ENCODE measurements around the gene MLXIPL.
"Not testable (repeated sequence)": the region's sequence is repeated elsewhere in the genome, so short reads cannot be mapped to it uniquely, and the experiment has no call there.

MLXIPL gene

DNA sequence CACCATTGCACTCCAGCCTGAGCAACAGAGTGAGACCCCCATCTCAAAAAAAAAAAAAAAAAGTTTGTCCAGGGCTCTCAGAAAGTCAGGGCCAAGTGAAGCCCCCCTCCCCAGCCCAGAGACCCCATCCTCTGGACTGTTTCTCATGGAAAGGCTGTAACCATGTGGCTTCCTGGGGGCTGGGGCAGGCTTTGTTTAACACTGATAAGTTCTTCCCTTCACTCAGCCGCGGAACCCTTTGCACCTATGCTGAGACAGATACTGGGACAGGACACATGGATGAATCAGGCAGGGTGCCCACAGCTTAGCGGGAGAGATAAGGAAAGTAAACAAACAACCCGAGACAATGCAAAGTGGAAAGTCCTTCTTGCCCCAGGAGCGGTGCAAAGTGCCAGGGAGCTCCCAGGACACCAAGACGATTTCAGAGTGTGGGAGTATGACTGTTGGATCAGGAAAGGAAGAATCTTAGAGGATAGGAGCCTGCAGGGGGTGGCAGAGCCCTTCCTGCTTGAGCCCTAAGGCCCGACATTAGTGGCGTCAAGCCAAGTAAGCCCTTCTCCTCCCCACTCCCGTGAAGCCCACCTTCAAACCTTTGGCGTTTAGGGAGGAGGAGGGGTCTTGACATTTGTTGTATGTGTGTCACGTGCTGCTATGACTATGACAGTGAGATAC is 11.6 kb downstream of the MLXIPL start:
- no peak for DNase-seq

- no peak for DNase-seq
Observed at GRCh38 chr7:73611017-73611555, 13.2 kb downstream of the MLXIPL start.

DNA sequence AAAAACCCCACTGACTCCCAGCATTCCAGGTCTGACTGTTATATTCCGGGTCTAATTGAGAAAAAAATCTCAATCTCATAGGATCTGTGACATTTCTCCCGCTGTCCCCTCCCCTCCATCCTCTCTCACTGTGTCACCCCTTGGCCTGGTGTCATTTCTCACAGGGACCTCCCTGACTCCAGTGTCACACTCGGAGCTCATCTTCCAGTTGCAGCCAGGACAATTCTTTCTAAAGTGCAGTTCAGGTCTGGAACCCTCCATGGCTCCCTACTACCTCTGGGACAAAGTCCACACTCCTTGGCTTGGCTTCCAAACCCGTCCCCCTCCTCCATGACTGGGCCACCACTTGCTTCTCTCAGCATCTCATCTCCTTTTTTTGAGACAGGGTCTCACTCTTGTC is 14.2 kb downstream of the MLXIPL start:
- no peak for DNase-seq

GRCh38 chr7:73607692-73607983 is 16.7 kb downstream of the MLXIPL start:
- DNase-seq: not testable (repeated sequence)

DNA sequence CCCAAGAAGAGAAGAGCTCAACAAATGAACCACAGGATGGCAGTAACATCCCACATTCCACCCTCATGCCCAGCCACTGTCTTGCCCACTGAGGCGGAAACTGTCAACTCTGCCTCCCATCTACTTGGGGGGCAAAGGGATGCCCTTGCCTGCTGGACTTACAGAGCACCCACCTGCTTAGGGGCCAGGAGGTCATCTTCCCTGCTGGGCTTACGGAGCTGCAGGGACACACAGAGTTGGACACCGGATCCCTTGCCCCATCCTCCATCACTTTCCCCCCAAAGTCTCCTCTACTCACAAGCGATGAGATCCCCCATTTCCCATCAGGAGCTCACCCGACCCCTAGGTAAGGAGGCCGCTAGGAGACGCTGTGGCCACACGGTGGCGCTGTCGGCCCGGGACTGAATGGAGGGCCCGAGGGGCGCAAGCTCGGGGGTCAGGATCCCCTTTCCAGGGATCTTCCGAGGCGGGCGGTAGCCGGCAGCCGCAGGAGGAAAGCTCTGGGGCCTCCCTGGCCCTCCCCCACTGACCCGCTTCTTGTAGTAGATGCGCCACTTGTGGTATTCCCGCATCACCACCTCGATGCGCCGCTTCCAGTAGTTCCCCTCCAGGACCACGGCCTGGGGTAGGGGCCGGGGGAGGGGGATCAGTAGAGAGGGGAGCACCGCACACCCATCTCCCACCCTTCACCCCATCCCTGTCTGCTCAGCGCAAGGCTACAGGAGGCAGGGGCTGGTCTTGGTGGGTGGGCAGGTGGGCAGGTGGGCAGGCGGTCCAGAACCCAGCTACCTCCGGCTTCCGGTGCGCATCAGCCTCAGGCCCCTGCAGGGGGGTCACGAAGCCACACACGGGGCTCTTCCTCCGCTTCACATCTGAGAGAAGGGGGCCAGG is 17.3 kb downstream of the MLXIPL start:
- no peak for DNase-seq

DNA sequence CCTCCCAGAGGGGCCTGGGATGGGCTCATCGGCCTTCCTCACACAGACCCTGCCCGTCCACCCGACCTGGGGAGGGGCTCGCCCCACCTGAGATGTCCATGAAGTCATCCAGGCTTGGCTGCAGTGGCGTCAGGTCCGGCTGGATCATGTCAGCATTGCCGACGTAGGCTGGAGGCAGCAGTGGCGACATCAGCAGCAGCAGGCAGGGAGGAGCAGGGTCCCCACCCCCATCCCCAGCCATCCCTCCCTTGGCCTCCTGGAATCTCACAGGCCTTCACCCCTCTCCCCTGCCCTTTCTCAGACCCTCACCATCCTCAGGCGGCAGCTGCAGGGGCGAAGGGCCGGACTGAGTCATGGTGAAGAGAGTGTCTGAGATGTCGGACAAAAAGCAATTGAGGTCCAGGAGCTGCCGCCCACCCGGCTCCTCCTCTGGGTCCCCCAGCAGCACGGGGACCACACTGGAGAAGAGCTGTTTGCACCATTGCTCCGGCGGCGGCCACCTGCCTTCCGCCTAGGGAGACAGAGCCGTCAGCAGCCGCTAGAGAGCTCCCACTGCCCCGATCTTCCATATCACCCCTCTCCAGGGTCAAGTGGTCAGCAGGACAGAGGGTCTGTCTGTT is 18.6 kb downstream of the MLXIPL start:
- no peak for DNase-seq

DNA sequence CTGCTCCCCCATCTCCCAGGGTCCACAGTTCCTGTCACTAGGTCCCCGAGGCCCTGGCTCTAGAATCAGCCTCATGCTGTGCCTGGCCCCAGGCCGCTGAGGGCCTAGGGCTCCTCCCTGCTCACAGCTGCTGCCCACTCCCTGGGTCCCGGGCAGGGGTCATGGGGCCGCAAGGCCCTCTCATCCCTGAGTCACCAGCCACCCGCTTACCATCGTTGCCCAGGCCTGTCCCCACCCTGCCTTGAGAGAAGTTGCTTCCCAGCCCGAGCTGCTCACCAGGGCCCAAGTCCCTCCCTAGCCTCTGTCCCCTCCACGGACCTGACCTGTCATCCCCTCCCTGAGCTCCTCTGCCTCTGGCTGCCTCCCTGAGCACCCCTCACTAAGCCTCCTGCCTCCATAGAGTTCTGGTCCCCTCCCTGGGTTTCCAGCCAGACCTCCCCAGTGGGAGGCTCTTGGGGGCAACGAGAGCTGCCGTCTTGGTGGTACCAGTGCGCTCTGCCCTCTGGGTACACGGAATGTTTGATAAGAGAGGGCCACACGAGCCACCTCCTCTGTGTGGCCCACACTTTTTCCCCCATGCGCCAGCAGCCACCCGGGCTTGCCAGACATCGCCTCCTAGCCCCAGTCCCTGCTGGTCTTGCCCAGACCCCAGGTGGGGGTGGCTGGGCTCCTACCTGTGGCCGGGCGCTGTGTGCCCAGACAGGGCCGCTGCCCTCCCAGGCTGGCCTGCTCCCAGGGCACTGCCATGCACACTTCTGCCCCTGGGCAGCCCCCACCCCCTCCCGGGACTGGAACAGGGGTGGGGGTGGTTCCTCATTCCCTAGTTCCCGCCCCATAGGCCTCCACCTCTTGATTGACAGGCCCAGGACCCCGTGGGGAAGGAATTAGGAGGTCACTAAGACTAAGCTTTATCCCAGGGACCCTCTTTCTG is 21.3 kb downstream of the MLXIPL start:
- no peak for DNase-seq

GRCh38 chr7:73599916-73600315 is 24.4 kb downstream of the MLXIPL start:
- DNase-seq: no peak

- no peak for DNase-seq
Observed at GRCh38 chr7:73599151-73599882, 25.0 kb downstream of the MLXIPL start.

GRCh38 chr7:73597978-73598782 is 26.1 kb downstream of the MLXIPL start:
- no peak for DNase-seq

GRCh38 chr7:73596191-73597065 is 27.9 kb downstream of the MLXIPL start:
- DNase-seq: no peak

GRCh38 chr7:73595358-73595757 is 29.0 kb downstream of the MLXIPL start:
- no peak for DNase-seq

DNA sequence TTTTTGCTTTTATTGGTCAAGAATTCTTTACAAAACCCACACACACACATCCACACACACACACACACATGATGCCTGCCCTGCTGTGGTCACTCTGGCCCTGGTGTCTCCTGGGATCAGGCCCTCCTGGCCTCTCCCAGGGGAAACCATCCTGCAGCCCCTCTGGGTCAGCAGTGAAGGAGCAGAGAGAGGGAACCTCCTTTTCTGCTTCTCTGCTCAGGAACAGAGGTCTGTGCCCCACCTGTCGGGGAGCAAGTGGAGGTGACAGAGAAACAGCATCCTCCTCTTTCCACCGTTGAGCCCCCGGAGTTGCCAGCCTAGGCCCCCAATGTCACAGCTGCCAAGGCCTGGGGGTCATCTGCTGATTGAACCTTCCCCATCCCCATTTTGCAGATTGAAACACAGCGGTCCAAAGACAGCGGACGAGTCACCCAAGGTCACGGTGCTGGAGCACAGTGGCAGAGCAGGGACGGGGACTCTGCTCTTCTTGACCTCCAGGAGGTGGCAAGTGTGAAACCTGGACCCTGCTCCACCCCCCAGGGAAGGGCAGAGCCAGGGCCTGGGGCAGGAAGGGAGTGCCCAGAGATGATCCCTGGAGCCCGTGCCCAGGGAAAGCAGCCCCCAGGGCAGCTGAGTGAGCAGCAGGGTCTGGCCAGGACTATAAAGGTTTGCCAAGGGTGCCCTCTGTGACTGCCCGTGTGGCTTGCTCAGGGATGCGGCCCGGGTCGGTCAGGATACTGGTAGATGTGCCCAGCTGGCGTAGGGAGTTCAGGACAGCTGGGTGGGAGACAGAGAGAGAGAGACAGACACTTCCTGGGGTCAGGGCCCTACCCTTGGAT is 30.9 kb downstream of the MLXIPL start:
- no peak for DNase-seq

DNA sequence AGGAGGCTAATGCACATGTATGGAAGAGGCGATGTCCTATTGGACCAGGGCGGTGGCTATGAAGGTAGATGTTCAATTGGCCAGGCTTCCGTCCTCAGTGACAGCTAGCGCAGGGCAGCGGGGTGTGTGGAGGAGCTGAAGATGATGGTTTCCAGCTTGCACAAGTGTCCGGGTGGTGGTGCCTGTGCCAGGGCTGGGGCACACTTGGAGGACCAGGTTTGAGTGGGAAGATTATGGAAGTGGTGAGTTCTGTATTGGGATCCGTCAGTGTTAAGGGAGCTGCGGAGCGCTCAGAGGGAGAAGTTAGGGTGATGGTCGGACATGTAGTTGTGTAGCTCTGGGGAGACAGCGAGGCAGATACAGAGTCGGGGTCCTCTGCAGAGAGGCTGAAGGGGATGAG is 37.4 kb downstream of the MLXIPL start:
- DNase-seq: no peak

DNA sequence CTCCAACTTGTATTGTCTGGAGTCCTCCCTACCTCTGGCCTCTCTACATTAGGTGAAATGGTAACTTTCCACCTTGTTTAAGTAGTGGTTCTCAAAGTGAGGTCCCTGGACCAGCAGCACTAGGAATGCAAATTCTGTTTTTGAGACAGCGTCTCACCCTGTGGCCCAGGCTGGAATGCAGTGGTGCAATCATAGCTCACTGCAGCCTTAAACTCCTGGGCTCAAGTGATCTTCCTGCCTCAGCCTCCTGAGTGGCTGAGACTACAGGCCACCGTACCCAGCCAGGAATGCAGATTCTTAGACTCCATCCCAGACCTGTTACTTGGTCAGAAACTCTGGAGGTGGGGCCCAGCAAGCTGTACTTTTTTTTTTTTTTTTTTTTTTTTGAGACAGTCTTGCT is 39.1 kb downstream of the MLXIPL start:
- DNase-seq: no peak

DNA sequence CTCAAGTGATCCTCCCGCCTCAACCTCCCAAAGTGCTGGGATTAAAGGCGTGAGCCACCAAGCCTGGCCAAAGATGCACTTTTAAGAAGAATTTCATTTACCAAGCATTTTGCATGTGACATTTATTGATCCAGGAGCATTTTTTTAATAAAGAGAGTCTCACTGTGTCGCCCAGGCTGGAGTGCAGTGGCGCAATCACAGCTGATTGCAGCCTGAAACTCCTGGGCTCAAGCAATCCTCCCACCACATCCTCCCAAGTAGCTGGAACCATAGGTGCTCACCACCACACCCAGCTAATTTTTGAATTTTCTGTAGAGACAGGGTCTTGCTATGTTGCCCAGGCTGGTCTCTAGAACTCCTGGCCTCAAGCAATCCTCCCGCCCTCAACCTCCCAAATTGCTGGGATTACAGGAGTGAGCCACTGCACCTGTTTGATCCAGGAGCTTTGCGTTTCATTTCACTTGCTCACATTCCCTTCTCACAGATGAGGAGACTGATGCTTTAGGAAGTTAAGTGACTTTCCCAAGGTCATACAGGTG is 41.6 kb downstream of the MLXIPL start:
- no peak for DNase-seq

DNA sequence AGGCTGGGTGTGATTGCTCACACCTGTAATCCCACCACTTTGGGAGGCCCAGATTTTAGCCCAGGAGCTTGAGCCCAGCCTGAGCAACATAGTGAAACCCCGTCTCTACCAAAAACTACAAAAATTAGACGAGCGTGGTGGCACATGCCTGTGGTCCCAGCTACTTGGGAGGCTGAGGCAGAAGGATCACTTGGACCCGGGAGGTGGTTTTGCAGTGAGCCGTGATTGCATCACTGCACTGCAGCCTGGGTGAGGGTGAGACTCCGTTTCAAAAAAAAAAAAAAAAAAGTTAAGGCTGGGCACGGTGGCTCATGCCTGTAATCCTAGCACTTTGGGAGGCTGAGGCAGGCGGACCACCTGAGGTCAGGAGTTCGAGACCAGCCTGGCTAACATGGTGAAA is 43.3 kb downstream of the MLXIPL start:
- not testable (repeated sequence) for DNase-seq

- peak; percentile 88 for DNase-seq
Observed at GRCh38 chr7:73578342-73579128, 45.8 kb downstream of the MLXIPL start, which contains the start of gene TBL2. TBL2 (minus strand) TSS chr7:73578579; CDS start chr7:73578549, 30 bp downstream.

Data from NCI-H446 treated with DMSO at 0.1 percent for 48 hours (cell line).